OCI-LY3 (cell line): ENCODE results near the gene UBE2QL1.
A peak's percentile ranks its signal among the peaks of the same experiment; 100 is the strongest.

Source experiments
- H2AFZ ChIP-seq: fragments of 200-600, 300-600 bp; shearing (Covaris generic); 2 replicates; pipeline ENCODE4 v1.6.0; 2014; ENCODE audit warnings: antibody characterized with exemption, low read depth, low read length
- H3K27ac ChIP-seq: fragments of 200-600, 300-600 bp; sonication (generic); 2 replicates; pipeline ENCODE4 v1.5.1; 2014; ENCODE audit warnings: mild to moderate bottlenecking, low read length, moderate library complexity, mixed read lengths
- H3K27me3 ChIP-seq: fragments of 200-600, 300-600 bp; sonication (generic); 2 replicates; pipeline ENCODE4 v1.6.1; 2014; ENCODE audit warnings: low read depth, low read length, mixed read lengths
- H3K36me3 ChIP-seq: fragments of 200-600, 300-600 bp; sonication (generic); replicated peaks from 2 replicates; pipeline ENCODE3; 2014; ENCODE audit warnings: low read depth, low read length, mixed read lengths
- H3K4me1 ChIP-seq: fragments of 300-600, 200-600 bp; sonication (generic); 2 replicates; pipeline ENCODE4 v1.6.1; 2014; ENCODE audit warnings: low read length, mixed read lengths
- H3K4me2 ChIP-seq: fragments of 200-600, 300-600 bp; sonication (generic); 2 replicates; pipeline ENCODE4 v1.6.1; 2014; ENCODE audit warnings: low read length, mixed read lengths
- H3K4me3 ChIP-seq: fragments of 300-600, 200-600 bp; sonication (generic); 2 replicates; pipeline ENCODE4 v1.5.1; 2014; ENCODE audit warnings: antibody characterized with exemption, mild to moderate bottlenecking, low read length, moderate library complexity
- H3K79me2 ChIP-seq: fragments of 300-600, 200-600 bp; shearing (Covaris generic); 2 replicates; pipeline ENCODE4 v1.6.1; 2014; ENCODE audit warnings: mild to moderate bottlenecking, low read length, mixed read lengths
- H3K9ac ChIP-seq: fragments of 300-600, 200-600 bp; shearing (Covaris generic); 2 replicates; pipeline ENCODE4 v1.6.0; 2014; ENCODE audit warnings: mild to moderate bottlenecking, low read length, moderate library complexity
- H3K9me3 ChIP-seq: fragments of 200-600, 300-600 bp; shearing (Covaris generic); 2 replicates; pipeline ENCODE4 v1.6.1; 2014; ENCODE audit warnings: low read length, mixed read lengths; ENCODE audit not compliant: insufficient read depth
- H4K20me1 ChIP-seq: fragments of 200-600, 300-600 bp; sonication (generic); 2 replicates; pipeline ENCODE4 v1.6.1; 2016; ENCODE audit warnings: low read length, mixed read lengths; ENCODE audit not compliant: insufficient read depth
- EZH2phosphoT487 ChIP-seq: fragments of 200-600 bp; shearing (Covaris generic); IDR thresholded peaks from 2 replicates; pipeline ENCODE4 v1.6.1; 2018; ENCODE audit warnings: antibody characterized with exemption, mixed run types, low read depth
- TF ChIP-seq, protein P1 (sequence below): fragments of 200-600, 300-600 bp; sonication (generic); IDR thresholded peaks from 2 replicates; pipeline ENCODE4 v1.5.1; 2014; ENCODE audit warnings: antibody characterized with exemption, low read length, low read depth

The UBE2QL1 gene

DNA sequence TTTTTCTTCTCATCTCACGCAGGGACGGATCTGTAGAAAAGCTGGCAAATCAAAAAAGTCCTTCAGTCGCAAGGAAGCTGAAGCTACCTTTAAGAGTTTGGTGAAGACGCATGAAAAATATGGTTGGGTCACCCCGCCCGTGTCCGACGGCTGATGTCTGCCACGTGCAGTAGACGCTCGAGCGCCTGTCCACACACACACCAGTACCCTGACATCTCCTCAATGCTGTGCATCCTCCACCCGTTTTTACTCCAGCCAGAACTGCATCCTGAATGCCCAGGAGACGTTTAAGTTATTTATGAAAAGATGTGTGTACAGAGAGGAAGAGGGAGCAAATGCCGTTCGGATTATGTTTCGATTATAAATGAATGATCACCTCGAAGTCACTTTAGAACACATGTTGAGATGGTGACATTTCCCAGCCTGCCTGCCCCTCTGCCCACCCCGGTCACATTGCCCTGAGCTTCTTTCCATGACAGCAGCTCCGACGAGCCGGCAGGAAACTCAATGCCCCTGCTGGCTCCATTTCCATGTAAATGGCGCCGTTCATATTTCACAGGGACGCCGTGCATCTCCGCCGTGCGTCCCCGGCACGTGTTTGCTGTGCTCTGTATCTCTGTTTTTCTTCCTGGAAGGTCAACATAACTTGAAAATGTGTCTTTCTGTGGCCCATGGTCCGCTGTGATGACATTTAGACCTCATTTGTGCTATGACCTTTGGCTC lies 42.7 kb downstream of the UBE2QL1 start:
- TF ChIP-seq EZH2phosphoT487: no peak
- TF ChIP-seq, protein P1, sequence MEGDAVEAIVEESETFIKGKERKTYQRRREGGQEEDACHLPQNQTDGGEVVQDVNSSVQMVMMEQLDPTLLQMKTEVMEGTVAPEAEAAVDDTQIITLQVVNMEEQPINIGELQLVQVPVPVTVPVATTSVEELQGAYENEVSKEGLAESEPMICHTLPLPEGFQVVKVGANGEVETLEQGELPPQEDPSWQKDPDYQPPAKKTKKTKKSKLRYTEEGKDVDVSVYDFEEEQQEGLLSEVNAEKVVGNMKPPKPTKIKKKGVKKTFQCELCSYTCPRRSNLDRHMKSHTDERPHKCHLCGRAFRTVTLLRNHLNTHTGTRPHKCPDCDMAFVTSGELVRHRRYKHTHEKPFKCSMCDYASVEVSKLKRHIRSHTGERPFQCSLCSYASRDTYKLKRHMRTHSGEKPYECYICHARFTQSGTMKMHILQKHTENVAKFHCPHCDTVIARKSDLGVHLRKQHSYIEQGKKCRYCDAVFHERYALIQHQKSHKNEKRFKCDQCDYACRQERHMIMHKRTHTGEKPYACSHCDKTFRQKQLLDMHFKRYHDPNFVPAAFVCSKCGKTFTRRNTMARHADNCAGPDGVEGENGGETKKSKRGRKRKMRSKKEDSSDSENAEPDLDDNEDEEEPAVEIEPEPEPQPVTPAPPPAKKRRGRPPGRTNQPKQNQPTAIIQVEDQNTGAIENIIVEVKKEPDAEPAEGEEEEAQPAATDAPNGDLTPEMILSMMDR: no peak
- no peak overlapping the region for H3K27ac ChIP-seq
- H2AFZ ChIP-seq: no peak overlapping the region
- no peaks in the 10 kb centered on the region for H3K79me2 ChIP-seq
- no peak overlapping the region for H3K9ac ChIP-seq
- H3K4me1 ChIP-seq: peaks cover 36% of the 10 kb centered on the region
- H3K9me3 ChIP-seq: no peaks in the 10 kb centered on the region
- H3K27me3 ChIP-seq: peaks cover 66% of the 10 kb centered on the region
- H3K4me2 ChIP-seq: no peak overlapping the region
- H3K4me3 ChIP-seq: no peak overlapping the region
- no peaks in the 10 kb centered on the region for H4K20me1 ChIP-seq
- no peaks in the 10 kb centered on the region for H3K36me3 ChIP-seq

DNA sequence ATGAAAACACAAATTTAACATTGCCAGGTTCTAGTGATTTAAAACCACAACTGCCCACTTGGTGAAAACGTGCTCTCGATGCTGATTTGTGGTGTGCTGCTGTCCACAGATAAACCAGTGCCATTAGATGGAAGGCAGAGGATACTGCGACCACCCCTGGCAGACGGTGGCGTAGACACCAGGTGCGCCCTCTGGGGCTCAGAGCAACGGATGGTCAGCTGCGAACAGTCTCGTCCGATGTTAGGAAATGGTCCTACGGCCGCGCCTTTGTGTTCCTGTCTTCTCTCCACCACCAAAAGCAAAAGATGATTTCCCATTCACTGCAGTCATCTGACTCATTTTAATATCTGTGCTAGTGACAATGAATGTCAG lies 43.2 kb downstream of the UBE2QL1 start:
- H3K79me2 ChIP-seq: no peaks in the 10 kb centered on the region
- no peak overlapping the region for H3K4me3 ChIP-seq
- no peak overlapping the region for H2AFZ ChIP-seq
- H3K27me3 ChIP-seq: peaks cover 64% of the 10 kb centered on the region
- H3K9ac ChIP-seq: no peak overlapping the region
- H3K9me3 ChIP-seq: no peaks in the 10 kb centered on the region
- H3K4me1 ChIP-seq: peaks cover 42% of the 10 kb centered on the region
- TF ChIP-seq EZH2phosphoT487: no peak
- TF ChIP-seq, protein P1: no peak
- no peaks in the 10 kb centered on the region for H4K20me1 ChIP-seq
- H3K36me3 ChIP-seq: no peaks in the 10 kb centered on the region
- no peak overlapping the region for H3K27ac ChIP-seq
- peak overlapping the region; percentile 20; the same call in 1 of the 2 replicates for H3K4me2 ChIP-seq

DNA sequence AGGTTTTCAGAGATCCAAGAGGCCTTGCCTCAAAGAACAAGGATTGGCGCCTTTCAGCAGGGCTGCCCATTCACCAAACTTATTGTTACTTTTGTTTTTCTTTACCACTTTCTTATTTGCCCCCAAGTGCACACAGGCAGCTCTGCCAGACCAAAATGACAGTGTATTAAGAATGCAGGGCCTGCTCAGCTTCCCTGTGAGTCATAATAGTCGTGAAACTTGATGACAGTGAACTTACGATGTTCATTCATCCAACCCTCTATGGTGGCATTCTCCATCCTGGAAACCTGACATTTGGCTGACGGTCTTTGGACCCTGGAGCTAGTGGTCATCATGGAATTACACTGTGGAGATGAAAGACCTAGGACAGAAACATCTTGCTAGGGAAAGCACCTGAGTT lies 44.3 kb downstream of the UBE2QL1 start:
- TF ChIP-seq EZH2phosphoT487: no peak
- TF ChIP-seq, protein P1: no peak
- peak overlapping the region; percentile 41 for H3K4me2 ChIP-seq
- no peaks in the 10 kb centered on the region for H4K20me1 ChIP-seq

DNA sequence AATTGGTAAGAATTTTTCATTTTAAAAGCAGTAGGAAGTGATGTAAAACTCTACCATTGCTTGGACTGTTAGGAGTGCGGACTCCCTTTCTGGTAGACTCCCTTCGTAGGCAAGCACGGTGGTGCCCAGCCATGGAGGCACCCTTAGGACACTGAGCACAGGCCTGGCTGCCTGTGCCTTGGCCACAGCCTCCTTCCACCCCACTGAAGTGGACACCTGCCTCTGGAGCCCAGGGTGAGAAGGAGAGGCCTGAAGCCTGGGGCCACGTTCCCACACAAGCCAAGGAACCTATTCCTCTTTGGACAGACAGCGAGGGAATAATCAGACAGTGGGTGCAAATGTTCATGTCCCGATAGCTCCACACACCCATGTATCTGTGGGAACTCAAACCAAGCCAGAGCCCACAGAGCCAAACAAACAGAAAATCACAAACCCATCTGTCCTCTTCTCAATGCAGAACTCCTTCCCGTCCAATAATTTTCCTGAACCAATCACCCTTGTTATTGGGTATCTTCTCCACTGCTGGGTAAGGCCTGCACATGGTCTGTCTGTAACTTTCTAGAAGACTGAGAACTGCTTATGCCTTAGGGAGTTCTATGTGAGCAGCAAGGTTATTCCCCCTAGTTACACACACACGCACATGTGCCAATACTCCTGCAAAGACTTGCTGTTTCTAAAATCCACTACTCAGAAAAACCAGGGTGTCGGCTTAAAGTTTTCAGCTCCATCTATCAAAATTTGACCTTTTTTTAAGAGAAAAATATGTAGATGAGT lies 45.2 kb downstream of the UBE2QL1 start:
- no peak overlapping the region for H3K9ac ChIP-seq
- H3K4me2 ChIP-seq: no peak overlapping the region
- H2AFZ ChIP-seq: no peak overlapping the region
- no peak overlapping the region for H3K27ac ChIP-seq
- TF ChIP-seq, protein P1: no peak
- TF ChIP-seq EZH2phosphoT487: no peak
- no peaks in the 10 kb centered on the region for H4K20me1 ChIP-seq
- H3K4me1 ChIP-seq: peaks cover 43% of the 10 kb centered on the region
- no peaks in the 10 kb centered on the region for H3K79me2 ChIP-seq
- H3K36me3 ChIP-seq: no peaks in the 10 kb centered on the region
- H3K4me3 ChIP-seq: no peak overlapping the region
- no peaks in the 10 kb centered on the region for H3K9me3 ChIP-seq
- peaks cover 49% of the 10 kb centered on the region for H3K27me3 ChIP-seq

More for the DNA sequence above, 44.3 kb downstream of the UBE2QL1 start:
- H3K27me3 ChIP-seq: peaks cover 59% of the 10 kb centered on the region
- no peaks in the 10 kb centered on the region for H3K9me3 ChIP-seq
- no peak overlapping the region for H3K9ac ChIP-seq
- H2AFZ ChIP-seq: no peak overlapping the region
- no peaks in the 10 kb centered on the region for H3K36me3 ChIP-seq
- H3K79me2 ChIP-seq: no peaks in the 10 kb centered on the region
- H3K27ac ChIP-seq: no peak overlapping the region
- no peak overlapping the region for H3K4me3 ChIP-seq
- H3K4me1 ChIP-seq: peaks cover 43% of the 10 kb centered on the region
